D341Med (cell line): ENCODE results near the gene MED12L.

Experiments used
- DNase-seq: peaks from one replicate; pipeline ENCODE4 v3.0.0; 2012; ENCODE audit warnings: low spot score

Gene MED12L

GRCh38 chr3:151290673-151291072 lies 205.2 kb downstream of the MED12L start:
- no peak for DNase-seq

GRCh38 chr3:151293127-151293526 lies 207.7 kb downstream of the MED12L start:
- no peak for DNase-seq

- DNase-seq, result no peak
Observed at GRCh38 chr3:151296226-151296625, 210.8 kb downstream of the MED12L start.

GRCh38 chr3:151297429-151297828 lies 212.0 kb downstream of the MED12L start:
- no peak for DNase-seq

GRCh38 chr3:151299006-151299405 lies 213.5 kb downstream of the MED12L start:
- no peak for DNase-seq

- DNase-seq, result no peak
Observed at GRCh38 chr3:151300539-151300938, 215.1 kb downstream of the MED12L start.

- no peak for DNase-seq
Observed at GRCh38 chr3:151301787-151302186, 216.3 kb downstream of the MED12L start.

GRCh38 chr3:151303751-151304150 lies 218.3 kb downstream of the MED12L start:
- no peak for DNase-seq

- DNase-seq, result peak; percentile 28
Observed at GRCh38 chr3:151305060-151305774, 219.8 kb downstream of the MED12L start.

GRCh38 chr3:151305775-151306151 lies 220.3 kb downstream of the MED12L start:
- no peak for DNase-seq

GRCh38 chr3:151306168-151306810 lies 220.8 kb downstream of the MED12L start:
- DNase-seq, result no peak

GRCh38 chr3:151307131-151307530 lies 221.7 kb downstream of the MED12L start:
- no peak for DNase-seq

- no peak for DNase-seq
Observed at GRCh38 chr3:151307583-151308488, 222.4 kb downstream of the MED12L start.

GRCh38 chr3:151309566-151309965 lies 224.1 kb downstream of the MED12L start:
- no peak for DNase-seq

- no peak for DNase-seq
Observed at GRCh38 chr3:151312972-151313371, 227.5 kb downstream of the MED12L start.

GRCh38 chr3:151314137-151314536 lies 228.7 kb downstream of the MED12L start:
- no peak for DNase-seq

GRCh38 chr3:151314593-151314992 lies 229.1 kb downstream of the MED12L start:
- DNase-seq, result no peak

GRCh38 chr3:151315136-151315535 lies 229.7 kb downstream of the MED12L start:
- DNase-seq, result no peak

GRCh38 chr3:151315846-151316245 lies 230.4 kb downstream of the MED12L start:
- DNase-seq, result no peak

- DNase-seq, result no peak
Observed at GRCh38 chr3:151316267-151316991, 231.0 kb downstream of the MED12L start, which contains the start of gene GPR87. GPR87 (minus strand) TSS chr3:151316820; CDS start chr3:151300100, 16,720 bp downstream.

- DNase-seq, result no peak
Observed at GRCh38 chr3:151318313-151318712, 232.8 kb downstream of the MED12L start.

GRCh38 chr3:151318991-151319390 lies 233.5 kb downstream of the MED12L start:
- DNase-seq, result no peak
